ENCODE measurements around the gene UFM1. TPM values are rescaled to one million over a fixed set of nuclear protein-coding genes. Genes with fewer than 3 reads are reported as not detected.

The UFM1 gene
- total and polyA plus RNA-seq, 8 donors: 58.5 to 94.4 (median 80.2) TPM

DNA sequence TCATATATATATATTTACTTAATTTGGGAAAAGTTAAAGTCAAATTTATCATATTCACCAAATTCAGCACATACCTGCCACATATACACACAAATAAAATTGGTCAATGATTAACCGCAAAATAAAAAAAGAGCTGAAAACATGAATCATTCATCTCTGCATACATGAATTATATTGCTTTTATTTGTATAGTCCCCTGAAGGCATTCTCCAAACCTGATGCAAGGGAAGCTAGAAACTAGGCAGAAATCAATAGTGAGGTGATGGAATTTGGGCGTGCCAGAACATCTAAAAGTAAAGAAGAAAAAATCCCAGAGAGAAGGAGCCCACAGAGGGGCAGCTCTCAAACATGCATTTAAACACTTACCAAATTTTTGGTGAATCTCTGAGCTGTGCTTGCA lies 60.1 kb downstream of the UFM1 start:
- no peaks in the 10 kb centered on the region for H3K27me3 ChIP-seq
- H3K4me1 ChIP-seq: no peaks in the 10 kb centered on the region
- no peak for TF ChIP-seq CTCF (IDR thresholded peaks at IDR 0.05)
- DNase-seq (no peak), ATAC-seq (no peak)
- H3K36me3 ChIP-seq: no peaks in the 10 kb centered on the region
- H3K4me3 ChIP-seq: no peak overlapping the region
- no peak overlapping the region for H3K27ac ChIP-seq
- intact Hi-C loops (cut with DNase I): no loop called here
- H3K9me3 ChIP-seq: no peaks in the 10 kb centered on the region

DNA sequence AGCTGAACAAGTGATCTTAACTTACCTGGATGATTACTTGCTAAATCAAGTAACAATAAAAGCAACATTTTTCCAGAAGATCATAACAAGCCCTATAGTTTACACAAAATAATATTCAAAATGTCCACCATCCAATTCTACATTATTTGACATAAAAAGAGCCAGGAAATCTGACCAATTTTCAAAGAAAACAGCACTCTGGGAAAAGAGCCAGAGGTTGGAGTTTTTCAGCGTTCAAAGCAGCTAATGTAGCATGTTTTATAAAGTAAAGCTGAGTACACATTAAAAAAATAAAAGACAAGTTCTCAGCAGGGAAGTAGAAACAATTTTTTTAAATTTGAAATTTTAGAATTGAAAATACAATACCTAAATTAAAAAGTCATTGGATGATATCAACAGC lies 62.6 kb downstream of the UFM1 start:
- intact Hi-C loops (cut with DNase I): no loop called here

More for the DNA sequence above, 62.6 kb downstream of the UFM1 start:
- TF ChIP-seq CTCF (IDR thresholded peaks at IDR 0.05): no peak
- H3K36me3 ChIP-seq: no peaks in the 10 kb centered on the region
- H3K27ac ChIP-seq: no peak overlapping the region
- ATAC-seq (no peak), DNase-seq (peak in 1 of 4 donors; percentile 8)
- no peaks in the 10 kb centered on the region for H3K27me3 ChIP-seq
- H3K4me3 ChIP-seq: no peak overlapping the region
- no peaks in the 10 kb centered on the region for H3K9me3 ChIP-seq
- H3K4me1 ChIP-seq: no peaks in the 10 kb centered on the region
